OCI-LY7 (cell line): ENCODE measurements around the gene MYL3. TPM values are rescaled to one million over a fixed set of nuclear protein-coding genes. Genes with fewer than 3 reads are reported as not detected.
A peak's percentile ranks its signal among the peaks of the same experiment; 100 is the strongest.

Experiments
- BruUV-seq: library from RNA; stranded (reverse); fragments of 400-500 nt; replicated peaks from 2 replicates; lab custom pipeline; 2021; lab: Mats Ljungman, UMichigan
- CTCF ChIA-PET: fragments of 300-600 bp; sonication (Branson Sonifier 250); formaldehyde crosslinking; loops from one replicate; lab custom pipeline; 2022; ENCODE audit warnings: antibody characterized with exemption; ENCODE audit not compliant: unreplicated experiment; lab: Charles Lee
- POLR2A ChIA-PET: fragments of 300-600 bp; sonication (Branson Sonifier 250); formaldehyde crosslinking; loops from one replicate; lab custom pipeline; 2022; ENCODE audit warnings: antibody characterized with exemption; lab: Charles Lee
- DNase-seq: peaks from one replicate; pipeline ENCODE4 v3.0.0-alpha.2; 2015; ENCODE audit warnings: low spot score
- H2AFZ ChIP-seq: fragments of 200-600 bp; sonication (generic), shearing (Covaris generic); 2 replicates; pipeline ENCODE4 v1.6.1; 2014; ENCODE audit warnings: mild to moderate bottlenecking, antibody characterized with exemption, low read length, moderate library complexity
- H3K27ac ChIP-seq: fragments of 200-600 bp; sonication (generic); 2 replicates; pipeline ENCODE4 v1.5.1; 2014; ENCODE audit warnings: mixed run types, low read depth, mild to moderate bottlenecking, moderate library complexity, low read length, inconsistent platforms; ENCODE audit not compliant: poor library complexity, severe bottlenecking
- H3K36me3 ChIP-seq: fragments of 200-600 bp; sonication (generic); 2 replicates; pipeline ENCODE4 v1.6.1; 2014; ENCODE audit warnings: mild to moderate bottlenecking, antibody characterized with exemption, low read length, moderate library complexity, mixed read lengths; ENCODE audit not compliant: insufficient read depth
- H3K4me1 ChIP-seq: fragments of 200-600 bp; sonication (generic); 2 replicates; pipeline ENCODE4 v1.5.1; 2014; ENCODE audit warnings: mild to moderate bottlenecking, low read length; ENCODE audit not compliant: insufficient read depth, poor library complexity, severe bottlenecking
- H3K4me2 ChIP-seq: fragments of 200-600 bp; sonication (generic); 2 replicates; pipeline ENCODE4 v1.6.1; 2014; ENCODE audit warnings: mild to moderate bottlenecking, low read length
- H3K4me3 ChIP-seq: fragments of 200-600 bp; sonication (generic); 2 replicates; pipeline ENCODE4 v1.5.1; 2014; ENCODE audit warnings: mild to moderate bottlenecking, low read depth, low read length; ENCODE audit not compliant: poor library complexity, severe bottlenecking
- H3K79me2 ChIP-seq: fragments of 200-600 bp; sonication (generic); 2 replicates; pipeline ENCODE4 v1.6.1; 2016; ENCODE audit warnings: low read depth, mild to moderate bottlenecking, low read length, moderate library complexity, mixed read lengths; ENCODE audit not compliant: insufficient read depth
- H3K9me2 ChIP-seq: fragments of 200-600 bp; sonication (generic); 2 replicates; pipeline ENCODE4 v1.6.1; 2016; ENCODE audit warnings: mild to moderate bottlenecking, low read length, mixed read lengths; ENCODE audit not compliant: insufficient read depth
- H3K9me3 ChIP-seq: fragments of 200-600 bp; sonication (generic); 2 replicates; pipeline ENCODE4 v1.6.1; 2014; ENCODE audit warnings: mild to moderate bottlenecking, mixed run types, low read length, mixed read lengths
- H4K20me1 ChIP-seq: fragments of 200-600 bp; sonication (generic); 2 replicates; pipeline ENCODE4 v1.6.1; 2014; ENCODE audit warnings: mild to moderate bottlenecking, antibody characterized with exemption, low read length, moderate library complexity, mixed read lengths; ENCODE audit not compliant: insufficient read depth
- CTCF ChIP-seq: fragments of 200-600 bp; sonication (generic); conservative IDR thresholded peaks from 2 replicates; pipeline ENCODE4 v1.5.1; 2014; ENCODE audit warnings: mild to moderate bottlenecking, antibody characterized with exemption, low read length, moderate library complexity, mixed read lengths
- EZH2phosphoT487 ChIP-seq: fragments of 200-600 bp; sonication (generic); IDR thresholded peaks from 2 replicates; pipeline ENCODE4 v1.6.1; 2018; ENCODE audit warnings: low read depth, borderline replicate concordance, mild to moderate bottlenecking, mixed run types, antibody characterized with exemption, low read length, moderate library complexity, mixed read lengths
- intact Hi-C: fragments of 100-400 bp; cut with micrococcal nuclease; formaldehyde crosslinking; loops from one replicate; pipeline ENCODE4 v1.10.0; 2022; ENCODE audit not compliant: unreplicated experiment
- total RNA-seq, 2 experiments: library from RNA; depleted of rRNA in 1 of 2; stranded (reverse); fragments of >200 nt in 1 of 2; shearing (Covaris generic) in 1 of 2; gene quantifications; 2 replicates each; pipeline ENCODE4 v1.2.3, GENCODE V29; 2014 to 2022

The MYL3 gene
- total RNA-seq, 2 experiments from 2014 or later, result not detected

GRCh38 chr3:46910166-46910760 lies 47.0 kb upstream of the MYL3 start:
- Histone ChIP-seq H3K9me2 (no peaks in the 10 kb centered on the region), H3K79me2 (no peaks in the 10 kb centered on the region), H2AFZ (no peak overlapping the region), H3K9me3 (no peaks in the 10 kb centered on the region), H3K27ac (no peak overlapping the region), H3K4me3 (no peak overlapping the region), H3K36me3 (peaks cover 2% of the 10 kb centered on the region; the same call in 1 of the 2 replicates), H3K4me1 (peaks cover 11% of the 10 kb centered on the region), H4K20me1 (no peaks in the 10 kb centered on the region), H3K4me2 (0 out of 2 replicates have a peak overlapping the region, but pooled peaks have one; percentile 29)
- no peak for TF ChIP-seq CTCF
- no peak for TF ChIP-seq EZH2phosphoT487
- no peak for DNase-seq
- no TSS peak for BruUV-seq
- intact Hi-C loops, result no loop called here
- ChIA-PET POLR2A (no interaction called here), CTCF (no interaction called here)

DNA sequence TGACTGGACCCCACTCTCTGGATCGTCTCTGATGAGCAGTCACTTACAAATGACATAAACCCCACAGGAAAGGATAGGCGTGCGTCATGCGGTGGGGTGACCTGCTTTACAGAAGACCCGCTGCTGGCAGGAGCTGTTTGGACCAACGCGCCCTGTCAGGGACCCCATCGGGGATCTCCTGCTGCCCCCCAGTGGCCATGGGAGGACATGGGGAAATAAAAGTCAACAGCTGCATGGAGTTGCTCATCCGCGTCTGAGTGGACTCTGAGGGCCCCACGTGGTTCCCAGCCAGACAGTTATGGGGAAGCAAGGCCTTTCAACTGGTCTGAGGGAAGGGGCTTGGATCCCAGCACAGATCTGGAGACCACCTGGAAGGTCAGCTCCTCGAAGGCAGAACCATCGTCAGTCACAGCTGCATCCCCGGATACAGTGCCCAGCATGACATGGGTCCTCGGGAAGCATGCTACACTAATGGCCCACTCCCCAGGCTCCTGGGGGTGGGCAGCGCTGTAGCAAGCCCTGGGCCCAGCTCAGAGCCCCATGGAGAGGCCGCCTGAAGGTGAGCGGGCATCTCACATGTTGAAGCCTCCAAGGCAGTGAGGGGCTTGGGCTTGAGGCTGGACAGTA lies 46.4 kb upstream of the MYL3 start:
- POLR2A ChIA-PET, result no interaction called here
- BruUV-seq, result no TSS peak

More for the DNA sequence above, 46.4 kb upstream of the MYL3 start:
- no peaks in the 10 kb centered on the region for H3K79me2 ChIP-seq
- no peaks in the 10 kb centered on the region for H3K9me3 ChIP-seq
- no peaks in the 10 kb centered on the region for H4K20me1 ChIP-seq
- H3K36me3 ChIP-seq, result no peaks in the 10 kb centered on the region
- no peaks in the 10 kb centered on the region for H3K9me2 ChIP-seq
- peaks cover 11% of the 10 kb centered on the region for H3K4me1 ChIP-seq
- CTCF ChIA-PET, result no interaction called here
- DNase-seq, result peak; percentile 85
- no peak overlapping the region for H3K4me3 ChIP-seq
- intact Hi-C loops, result loop anchor here (1.0 kb wide), 1 partner anchor 43 kb away; no protein-coding TSS in a partner anchor
- H2AFZ ChIP-seq, result no peak overlapping the region
- H3K4me2 ChIP-seq, result peak overlapping the region; percentile 29; the same call in 1 of the 2 replicates
- H3K27ac ChIP-seq, result no peak overlapping the region
- TF ChIP-seq EZH2phosphoT487 (no peak), CTCF (peak; percentile 87)
